Measurements from ENCODE around the gene ZNF532. TPM values are rescaled to one million over a fixed set of nuclear protein-coding genes. Genes with fewer than 3 reads are reported as not detected.

Gene ZNF532
- total and polyA plus RNA-seq, 2 donors (not counting 3 experiments of a cell fraction or from before 2014, with no cell fraction given) = 42.3 to 70.1 TPM

DNA sequence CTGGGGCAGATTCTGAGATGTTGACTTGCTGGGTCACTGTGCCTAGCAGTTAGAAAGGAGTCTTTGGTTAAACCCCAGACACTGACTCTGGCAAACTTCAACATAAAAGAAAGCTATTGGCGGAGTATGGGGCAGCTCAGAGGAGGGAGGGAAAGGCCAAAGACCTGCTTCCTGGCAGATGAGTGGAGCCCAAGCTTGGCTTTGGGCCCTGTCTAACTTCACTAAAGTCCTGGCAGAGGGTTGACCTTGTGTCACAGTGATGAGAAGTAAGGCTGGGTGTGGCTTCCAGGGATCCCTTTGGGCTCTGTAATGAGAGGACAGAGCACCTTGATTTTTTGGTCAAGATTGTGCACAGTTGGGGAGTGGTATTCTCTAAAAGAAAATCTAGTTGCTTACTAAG lies 145.2 kb downstream of the ZNF532 start:
- no peak for TF ChIP-seq JUN (IDR thresholded peaks at IDR 0.05; ENCODE audit: borderline replicate concordance, insufficient read depth, insufficient read length, low read depth)
- no peak for TF ChIP-seq FOS (IDR thresholded peaks at IDR 0.05; ENCODE audit: borderline replicate concordance, insufficient read depth, low read length)
- CTCF ChIA-PET = interaction anchor here (1.1 to 1.2 kb wide), 2 partner anchors 10 to 246 kb away, joined by 3 read pairs; no protein-coding TSS in a partner anchor
- dilution Hi-C loops (cut with MboI; ENCODE audit: extremely low pct_ligation_motif_present, low sequenced_read_pairs) = no loop called here

DNA sequence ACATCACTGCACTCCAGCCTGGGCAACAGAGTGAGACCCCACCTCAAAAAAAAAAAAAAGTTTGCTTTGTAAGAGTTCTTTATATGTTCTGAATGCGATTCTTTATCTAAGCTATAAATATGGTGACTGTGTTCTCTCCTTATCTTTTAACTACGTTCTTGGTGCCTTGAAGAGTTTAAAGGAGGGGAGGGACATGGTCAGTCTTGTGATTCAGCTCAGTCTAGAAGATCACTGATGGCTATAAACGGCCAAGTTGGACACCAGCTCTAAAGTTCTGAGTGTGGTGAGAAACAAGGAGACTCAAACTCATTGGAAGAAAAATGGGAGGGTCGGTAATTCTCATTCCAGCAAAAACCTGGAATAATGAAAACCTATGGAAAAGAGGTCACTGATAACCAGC lies 146.6 kb downstream of the ZNF532 start:
- Histone ChIP-seq H4K20me1 (replicated peaks; ENCODE audit: control insufficient read depth, extremely low read depth, insufficient read depth, low read length) (no peaks in the 10 kb centered on the region), H3K27ac (ENCODE audit: insufficient read depth, low read depth, low read length) (no peak overlapping the region), H3K9me3 (replicated peaks; ENCODE audit: control insufficient read depth, insufficient read depth, low read length) (no peaks in the 10 kb centered on the region), H3K9me1 (replicated peaks; ENCODE audit: control insufficient read depth, extremely low read depth, insufficient read depth, low read length) (no peaks in the 10 kb centered on the region), H3K4me1 (ENCODE audit: control insufficient read depth, extremely low read depth, insufficient read depth, low read length) (peaks cover 8% of the 10 kb centered on the region), H3K36me3 (ENCODE audit: control insufficient read depth in 2 of 2, extremely low read depth in 1 of 2, insufficient read depth in 2 of 2, low read length in 2 of 2) (no peaks in the 10 kb centered on the region), H3K9ac (replicated peaks; ENCODE audit: extremely low read depth, insufficient read depth, low read length) (no peak overlapping the region), H3K79me2 (ENCODE audit: control insufficient read depth, insufficient read depth, low read length) (no peaks in the 10 kb centered on the region), H2AFZ (ENCODE audit: low read depth, low read length) (no peak overlapping the region), H3K4me3 (replicated peaks in 1 of 3; ENCODE audit: insufficient read depth in 1 of 3, low read depth in 1 of 3, low read length in 3 of 3) (no peak overlapping the region), H3K27me3 (ENCODE audit: control insufficient read depth in 2 of 2, insufficient read depth in 2 of 2, low read length in 2 of 2) (no peaks in the 10 kb centered on the region), H3K4me2 (ENCODE audit: insufficient read depth, low read length) (no peak overlapping the region)
- ChIA-PET CTCF (interaction anchor here (1.3 kb wide), 1 partner anchor 12 kb away, joined by 5 read pairs; no protein-coding TSS in a partner anchor), POLR2A (no interaction called here)
- BruUV-seq (replicated peaks) = no TSS peak
- intact Hi-C loops (cut with micrococcal nuclease) = no loop called here
- DNase-seq (ENCODE audit: low read depth, low spot score) (no peak), FAIRE-seq (no peak)
- TF ChIP-seq JUN (IDR thresholded peaks at IDR 0.05; ENCODE audit: borderline replicate concordance, insufficient read depth, insufficient read length, low read depth) (no peak), POLR2AphosphoS5 (IDR thresholded peaks at IDR 0.05; ENCODE audit: insufficient read depth, low read depth, low read length) (no peak), FOS (IDR thresholded peaks at IDR 0.05; ENCODE audit: borderline replicate concordance, insufficient read depth, low read length) (no peak), EZH2 (IDR thresholded peaks at IDR 0.05; ENCODE audit: borderline replicate concordance, low read depth, low read length, severe bottlenecking) (no peak), GATA2 (IDR thresholded peaks at IDR 0.05; ENCODE audit: insufficient read depth, insufficient read length, low read depth, low read length) (no peak)
- TF ChIP-seq, protein P1, sequence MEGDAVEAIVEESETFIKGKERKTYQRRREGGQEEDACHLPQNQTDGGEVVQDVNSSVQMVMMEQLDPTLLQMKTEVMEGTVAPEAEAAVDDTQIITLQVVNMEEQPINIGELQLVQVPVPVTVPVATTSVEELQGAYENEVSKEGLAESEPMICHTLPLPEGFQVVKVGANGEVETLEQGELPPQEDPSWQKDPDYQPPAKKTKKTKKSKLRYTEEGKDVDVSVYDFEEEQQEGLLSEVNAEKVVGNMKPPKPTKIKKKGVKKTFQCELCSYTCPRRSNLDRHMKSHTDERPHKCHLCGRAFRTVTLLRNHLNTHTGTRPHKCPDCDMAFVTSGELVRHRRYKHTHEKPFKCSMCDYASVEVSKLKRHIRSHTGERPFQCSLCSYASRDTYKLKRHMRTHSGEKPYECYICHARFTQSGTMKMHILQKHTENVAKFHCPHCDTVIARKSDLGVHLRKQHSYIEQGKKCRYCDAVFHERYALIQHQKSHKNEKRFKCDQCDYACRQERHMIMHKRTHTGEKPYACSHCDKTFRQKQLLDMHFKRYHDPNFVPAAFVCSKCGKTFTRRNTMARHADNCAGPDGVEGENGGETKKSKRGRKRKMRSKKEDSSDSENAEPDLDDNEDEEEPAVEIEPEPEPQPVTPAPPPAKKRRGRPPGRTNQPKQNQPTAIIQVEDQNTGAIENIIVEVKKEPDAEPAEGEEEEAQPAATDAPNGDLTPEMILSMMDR (IDR thresholded peaks at IDR 0.05; ENCODE audit: extremely low read depth in 1 of 2, insufficient read depth in 1 of 2, low read depth in 1 of 2, low read length in 2 of 2) = no peak
- dilution Hi-C loops (cut with MboI; ENCODE audit: extremely low pct_ligation_motif_present, low sequenced_read_pairs) = no loop called here

More for the DNA sequence above, 145.2 kb downstream of the ZNF532 start:
- Histone ChIP-seq H2AFZ (ENCODE audit: low read depth, low read length) (no peak overlapping the region), H3K4me2 (ENCODE audit: insufficient read depth, low read length) (no peak overlapping the region), H3K9me1 (replicated peaks; ENCODE audit: control insufficient read depth, extremely low read depth, insufficient read depth, low read length) (no peaks in the 10 kb centered on the region), H3K27ac (ENCODE audit: insufficient read depth, low read depth, low read length) (no peak overlapping the region), H4K20me1 (replicated peaks; ENCODE audit: control insufficient read depth, extremely low read depth, insufficient read depth, low read length) (no peaks in the 10 kb centered on the region), H3K9me3 (replicated peaks; ENCODE audit: control insufficient read depth, insufficient read depth, low read length) (no peaks in the 10 kb centered on the region), H3K4me1 (ENCODE audit: control insufficient read depth, extremely low read depth, insufficient read depth, low read length) (peaks cover 15% of the 10 kb centered on the region), H3K4me3 (replicated peaks in 1 of 3; ENCODE audit: insufficient read depth in 1 of 3, low read depth in 1 of 3, low read length in 3 of 3) (no peak overlapping the region), H3K9ac (replicated peaks; ENCODE audit: extremely low read depth, insufficient read depth, low read length) (no peak overlapping the region), H3K27me3 (ENCODE audit: control insufficient read depth in 2 of 2, insufficient read depth in 2 of 2, low read length in 2 of 2) (no peaks in the 10 kb centered on the region), H3K36me3 (ENCODE audit: control insufficient read depth in 2 of 2, extremely low read depth in 1 of 2, insufficient read depth in 2 of 2, low read length in 2 of 2) (no peaks in the 10 kb centered on the region), H3K79me2 (ENCODE audit: control insufficient read depth, insufficient read depth, low read length) (no peaks in the 10 kb centered on the region)
- DNase-seq (ENCODE audit: low read depth, low spot score) (no peak), FAIRE-seq (no peak)
- no TSS peak for BruUV-seq (replicated peaks)
- intact Hi-C loops (cut with micrococcal nuclease) = no loop called here
- POLR2A ChIA-PET = no interaction called here
